CD4-positive, alpha-beta memory T cell (primary cell): ENCODE results near the gene GRWD1. TPM values are rescaled to one million over a fixed set of nuclear protein-coding genes. Genes with fewer than 3 reads are reported as not detected.

Experiments
- CTCF ChIA-PET: fragments of 350-600 bp; sonication (Branson Sonifier 250); formaldehyde crosslinking; loops from one replicate; lab custom pipeline; 2021; ENCODE audit warnings: inconsistent platforms; ENCODE audit not compliant: partially characterized antibody; lab: Charles Lee
- POLR2A ChIA-PET: fragments of 350-600 bp; sonication (Branson Sonifier 250); formaldehyde crosslinking; loops from one replicate; lab custom pipeline; 2021; ENCODE audit not compliant: partially characterized antibody; lab: Charles Lee
- DNase-seq, 5 donors: peaks; one replicate each; pipeline versions ENCODE4 v3.0.0 to v3.0.0-alpha.2; 2020 to 2022; ENCODE audit warnings: mixed read lengths in 1 of 5
- H3K27ac ChIP-seq: one replicate; pipeline ENCODE4 v1.7.0; 2013; ENCODE audit warnings: low read depth, low read length
- H3K27me3 ChIP-seq: 2 replicates; pipeline ENCODE4 v1.7.0; 2013; ENCODE audit warnings: mild to moderate bottlenecking, low read length, moderate library complexity; ENCODE audit not compliant: insufficient read depth
- H3K36me3 ChIP-seq: 2 replicates; pipeline ENCODE4 v1.7.0; 2013; ENCODE audit warnings: mild to moderate bottlenecking, low read length, moderate library complexity; ENCODE audit not compliant: insufficient read depth
- H3K4me1 ChIP-seq: 2 replicates; pipeline ENCODE4 v1.7.0; 2013; ENCODE audit warnings: mild to moderate bottlenecking, low read length, moderate library complexity; ENCODE audit not compliant: insufficient read depth
- H3K4me3 ChIP-seq, 2 donors: one replicate each; pipeline ENCODE4 v1.7.0; 2013; ENCODE audit warnings: low read length in 2 of 2, mild to moderate bottlenecking in 1 of 2
- H3K9me3 ChIP-seq, 2 donors: one replicate each; pipeline ENCODE4 v1.7.0; 2013; ENCODE audit warnings: low read length in 2 of 2, control low read depth in 1 of 2; ENCODE audit not compliant: control insufficient read depth in 1 of 2
- H3K27ac Mint-ChIP-seq, 7 donors: one replicate each; pipeline ENCODE4 v1.8.0; 2020 to 2021; ENCODE audit warnings: mixed read lengths in 7 of 7, mild to moderate bottlenecking in 6 of 7, inconsistent platforms in 3 of 7, moderate library complexity in 3 of 7
- H3K27me3 Mint-ChIP-seq, 2 donors: one replicate each; pipeline ENCODE4 v1.8.0; 2020 to 2021; ENCODE audit warnings: mixed read lengths in 2 of 2
- H3K36me3 Mint-ChIP-seq, 2 donors: one replicate each; pipeline ENCODE4 v1.8.0; 2020 to 2021; ENCODE audit warnings: mixed read lengths in 2 of 2, inconsistent platforms in 1 of 2, mild to moderate bottlenecking in 1 of 2
- H3K4me1 Mint-ChIP-seq, 4 donors: one replicate each; pipeline ENCODE4 v1.8.0; 2020 to 2021; ENCODE audit warnings: mixed read lengths in 4 of 4, mild to moderate bottlenecking in 1 of 4
- H3K4me3 Mint-ChIP-seq, 8 donors: one replicate each; pipeline ENCODE4 v1.8.0; 2020 to 2021; ENCODE audit warnings: mixed read lengths in 8 of 8, mild to moderate bottlenecking in 7 of 8, moderate library complexity in 6 of 8, inconsistent platforms in 3 of 8
- H3K9me3 Mint-ChIP-seq, 8 donors: one replicate each; pipeline ENCODE4 v1.8.0; 2020 to 2021; ENCODE audit warnings: mixed read lengths in 8 of 8, mild to moderate bottlenecking in 5 of 8, inconsistent platforms in 3 of 8, moderate library complexity in 1 of 8
- intact Hi-C: fragments of 100-400 bp; cut with micrococcal nuclease; formaldehyde crosslinking; loops from one replicate; pipeline ENCODE4 v1.15.1; 2023
- polyA plus RNA-seq, 2 donors: library from polyadenylated mRNA; unstranded; fragments of 300-500 nt; fragmentation: Illumina TruSeq; gene quantifications; one replicate each; pipeline ENCODE4 v1.2.3, GENCODE V29; 2021
- total RNA-seq, 2 experiments: library from RNA; stranded (reverse); gene quantifications; one replicate each; pipeline ENCODE4 v1.2.3, GENCODE V29; 2021

Gene GRWD1
- total RNA-seq, result 10 to 100 TPM; 36.2 to 39.0 TPM
- polyA plus RNA-seq, result 10 to 100 TPM; 44.4 to 52.8 TPM

DNA sequence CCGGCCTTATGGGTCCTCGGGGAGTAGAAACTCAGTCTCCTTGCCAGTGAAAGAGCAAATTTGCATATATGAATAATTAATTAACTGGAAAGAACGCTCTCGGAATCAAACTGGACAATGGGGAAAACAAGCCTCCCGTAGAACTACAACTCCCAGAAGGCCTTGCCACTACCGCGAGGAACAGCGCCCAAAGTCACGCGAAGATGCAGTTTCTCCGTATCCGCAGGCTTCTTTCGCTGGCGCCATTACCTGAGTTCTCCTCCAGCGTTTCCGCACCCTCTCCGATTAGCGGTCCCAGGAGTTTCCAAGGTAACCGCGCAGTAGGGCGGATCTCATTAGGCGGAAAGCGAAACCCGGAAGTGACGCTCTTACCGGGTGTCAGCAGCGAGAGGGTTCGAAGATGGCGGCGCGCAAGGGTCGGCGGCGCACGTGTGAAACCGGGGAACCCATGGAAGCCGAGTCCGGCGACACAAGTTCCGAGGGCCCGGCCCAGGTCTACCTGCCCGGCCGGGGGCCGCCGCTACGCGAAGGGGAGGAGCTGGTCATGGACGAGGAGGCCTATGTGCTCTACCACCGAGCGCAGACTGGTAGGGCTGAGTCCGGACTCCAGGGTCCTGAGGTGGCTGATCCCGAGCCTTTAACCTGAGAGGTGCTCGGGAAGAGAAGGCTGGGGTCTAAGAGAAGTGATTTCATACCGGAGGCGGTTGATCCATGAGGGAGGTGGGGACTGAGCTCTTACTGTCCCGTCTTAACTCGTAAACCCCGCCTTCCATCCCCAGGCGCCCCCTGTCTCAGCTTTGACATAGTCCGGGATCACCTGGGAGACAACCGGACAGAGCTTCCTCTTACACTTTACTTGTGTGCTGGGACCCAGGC lies at the start of gene GRWD1:
TSS of gene GRWD1 (plus strand) at position 378 of the 876 bp plus-strand sequence. CDS start at position 401, 23 bp downstream.
- POLR2A ChIA-PET, result interaction anchor here (0.8 to 2.3 kb wide), 12 partner anchors 22 to 126 kb away, joined by 3 to 7 read pairs (median 3); partner anchors contain the start of genes SYNGR4 and TMEM143
- CTCF ChIA-PET, result interaction anchor here (0.8 to 1.5 kb wide), 2 partner anchors 132 to 548 kb away, joined by 3 read pairs; partner anchors contain the start of genes GYS1 and RUVBL2
- DNase-seq, result peak; percentile 91 to 99 (median 96)
- peaks cover 25 to 34% of the 10 kb centered on the region in 2 donors for H3K36me3 Mint-ChIP-seq
- no peaks in the 10 kb centered on the region for H3K27me3 ChIP-seq
- peak within 1 kb of the TSS; percentile 86 to 94 (median 90) for H3K4me3 Mint-ChIP-seq
- peak within 1 kb of the TSS; percentile 88 to 98 (median 94) for H3K27ac Mint-ChIP-seq
- peaks cover 10 to 17% of the 10 kb centered on the region in 2 donors for H3K27me3 Mint-ChIP-seq
- no peaks in the 10 kb centered on the region for H3K9me3 ChIP-seq
- H3K9me3 Mint-ChIP-seq, result peaks cover 0 to 2% (median 0%) of the 10 kb centered on the region in 8 donors
- intact Hi-C loops, result loop anchor here (1.0 to 5.0 kb wide), 9 partner anchors 23 to 1320 kb away; partner anchors contain the start of genes CYTH2, KDELR1, LMTK3 and SYNGR4
- H3K27ac ChIP-seq, result peak within 1 kb of the TSS; percentile 83
- H3K36me3 ChIP-seq, result peaks cover 24% of the 10 kb centered on the region
- peaks cover 25% of the 10 kb centered on the region for H3K4me1 ChIP-seq
- H3K4me3 ChIP-seq, result peak within 1 kb of the TSS; percentile 75 to 85
- peaks cover 19 to 48% (median 32%) of the 10 kb centered on the region in 4 donors for H3K4me1 Mint-ChIP-seq

DNA sequence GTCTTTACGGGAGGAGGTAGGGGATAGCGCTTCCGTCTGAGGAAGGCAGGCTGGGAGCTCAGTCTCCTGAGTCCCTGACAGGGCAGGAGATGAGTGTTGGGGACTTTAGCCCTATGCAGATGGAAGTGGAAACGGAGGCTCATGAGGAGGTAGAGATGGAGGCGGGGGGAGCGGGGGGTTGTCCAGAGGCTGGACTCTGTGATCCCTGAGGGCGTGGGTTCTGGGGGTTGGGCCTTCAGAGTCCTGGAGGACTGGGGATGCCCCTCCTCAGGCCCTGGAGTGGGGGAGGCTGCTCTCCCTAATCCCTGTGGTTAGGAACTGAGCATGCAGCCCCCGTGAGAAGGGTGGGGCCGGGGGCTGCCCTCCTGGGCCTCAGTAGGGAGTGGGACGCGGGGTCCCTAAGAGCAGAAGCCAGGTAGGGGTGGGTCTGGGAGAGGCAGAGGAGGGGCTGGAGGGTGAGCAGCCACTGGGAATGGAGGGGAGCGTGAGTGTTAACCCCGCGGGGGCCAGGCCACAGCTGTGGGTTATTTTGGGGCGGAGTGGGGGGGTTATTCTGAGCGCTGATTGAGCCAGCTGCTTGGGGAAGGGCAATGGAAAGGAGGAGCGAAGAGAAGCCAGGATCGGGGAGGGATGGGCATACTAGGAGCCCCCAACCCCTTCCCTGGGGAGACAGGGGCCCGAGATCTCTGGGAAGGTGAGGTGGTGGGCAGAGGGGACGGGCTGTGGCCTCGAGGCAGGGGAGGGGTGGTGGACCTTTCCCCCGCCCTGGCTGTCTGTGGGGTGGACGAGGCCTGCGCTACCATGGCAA lies 49.6 kb upstream of the GRWD1 start:
- H3K36me3 Mint-ChIP-seq, result peaks cover 0 to 1% of the 10 kb centered on the region in 2 donors
- no peak overlapping the region for H3K27ac ChIP-seq
- H3K4me3 ChIP-seq, result no peak overlapping the region
- no peaks in the 10 kb centered on the region for H3K9me3 ChIP-seq
- peak overlapping the region in 1 of 7 donors; percentile 68 for H3K27ac Mint-ChIP-seq
- POLR2A ChIA-PET, result interaction anchor here (0.8 to 1.1 kb wide), 2 partner anchors 49 to 75 kb away, joined by 3 to 4 read pairs; a partner anchor contains a TSS
- no peaks in the 10 kb centered on the region for H3K9me3 Mint-ChIP-seq
- DNase-seq, result no peak
- H3K4me3 Mint-ChIP-seq, result peak overlapping the region in 2 of 8 donors; percentile 36 to 72
- peaks cover 11 to 21% of the 10 kb centered on the region in 2 donors for H3K27me3 Mint-ChIP-seq
- peaks cover 23% of the 10 kb centered on the region for H3K27me3 ChIP-seq
- CTCF ChIA-PET, result no interaction called here
- no peaks in the 10 kb centered on the region for H3K36me3 ChIP-seq
- H3K4me1 Mint-ChIP-seq, result peaks cover 21 to 66% (median 46%) of the 10 kb centered on the region in 4 donors
- intact Hi-C loops, result no loop called here
- H3K4me1 ChIP-seq, result peaks cover 51% of the 10 kb centered on the region

DNA sequence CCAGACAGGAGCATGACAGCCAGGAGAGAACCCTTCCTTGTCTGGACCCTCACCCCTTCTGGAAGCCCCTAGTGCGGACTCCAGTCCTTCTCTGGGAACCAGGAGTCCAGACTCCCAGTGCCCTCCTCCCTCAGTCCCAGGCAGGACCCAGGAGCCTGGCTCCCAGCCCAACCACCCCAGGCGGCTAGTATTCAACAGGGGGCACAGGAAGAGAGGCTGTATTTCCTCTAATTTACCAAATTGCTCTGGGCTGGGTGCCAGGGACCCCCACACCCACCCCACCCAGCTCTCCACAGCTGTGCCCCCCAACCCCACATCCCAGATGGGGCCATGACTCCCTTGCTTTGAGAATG lies 49.0 kb upstream of the GRWD1 start:
- H3K36me3 ChIP-seq, result no peaks in the 10 kb centered on the region
- peaks cover 0 to 1% of the 10 kb centered on the region in 2 donors for H3K36me3 Mint-ChIP-seq
- no peaks in the 10 kb centered on the region for H3K9me3 Mint-ChIP-seq
- no peak for DNase-seq
- peaks cover 20 to 67% (median 46%) of the 10 kb centered on the region in 4 donors for H3K4me1 Mint-ChIP-seq
- H3K4me1 ChIP-seq, result peaks cover 47% of the 10 kb centered on the region
- no peaks in the 10 kb centered on the region for H3K9me3 ChIP-seq
- no peak overlapping the region for H3K27ac ChIP-seq
- peak overlapping the region in 1 of 7 donors; percentile 30 for H3K27ac Mint-ChIP-seq
- peaks cover 11 to 18% of the 10 kb centered on the region in 2 donors for H3K27me3 Mint-ChIP-seq
- POLR2A ChIA-PET, result no interaction called here
- intact Hi-C loops, result no loop called here
- no peak overlapping the region for H3K4me3 Mint-ChIP-seq
- peaks cover 23% of the 10 kb centered on the region for H3K27me3 ChIP-seq
- CTCF ChIA-PET, result no interaction called here
- no peak overlapping the region for H3K4me3 ChIP-seq

DNA sequence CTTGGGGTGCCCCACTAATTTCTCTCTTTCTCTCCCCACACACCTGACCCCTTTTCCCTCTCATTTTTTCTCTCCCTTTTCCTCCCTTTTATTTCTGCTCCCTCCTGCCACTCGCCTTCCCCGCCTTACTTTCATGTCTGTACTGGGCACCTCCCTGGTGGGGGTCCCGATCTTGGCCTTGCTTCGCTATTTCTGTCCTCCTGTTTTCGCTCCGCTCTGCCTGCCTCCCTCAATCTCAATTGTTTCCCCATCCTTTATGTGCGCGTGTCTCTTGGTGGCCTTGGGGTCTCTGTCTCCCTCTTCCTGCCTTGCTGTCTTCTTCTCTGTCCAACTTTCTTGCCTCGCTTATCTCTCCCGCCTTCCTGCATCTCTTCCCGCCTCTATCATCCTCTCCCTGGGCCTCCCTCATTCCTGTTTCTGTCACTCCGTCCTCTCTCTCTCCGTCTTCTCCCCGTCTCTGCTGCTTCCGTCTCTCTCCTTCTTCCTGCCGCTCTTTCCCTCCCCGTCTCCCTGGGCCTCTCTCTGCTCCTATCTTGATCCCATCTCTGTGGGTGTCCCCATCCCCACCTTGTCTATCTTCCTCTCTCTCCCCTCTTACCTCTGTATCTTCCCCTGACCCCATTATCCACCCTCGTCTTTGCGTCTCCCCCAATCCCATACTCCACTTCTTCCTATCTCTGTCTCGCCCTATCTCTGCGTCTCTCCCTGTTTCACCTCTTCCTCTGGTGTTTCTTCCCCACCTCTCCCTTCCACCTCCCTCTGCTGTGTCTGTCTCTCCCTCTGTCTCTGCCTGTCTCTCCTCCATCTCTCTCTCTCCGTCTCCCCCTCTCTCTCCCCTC lies 48.3 kb upstream of the GRWD1 start:
- Histone ChIP-seq H3K9me3 (no peaks in the 10 kb centered on the region), H3K4me1 (peaks cover 45% of the 10 kb centered on the region), H3K27ac (peak overlapping the region; percentile 39), H3K4me3 (peak overlapping the region; percentile 55 to 79), H3K36me3 (no peaks in the 10 kb centered on the region), H3K27me3 (peaks cover 23% of the 10 kb centered on the region)
- peak overlapping the region; percentile 78 to 95 (median 89) for H3K4me3 Mint-ChIP-seq
- H3K4me1 Mint-ChIP-seq, result peaks cover 22 to 64% (median 45%) of the 10 kb centered on the region in 4 donors
- DNase-seq, result no peak
- intact Hi-C loops, result loop anchor here (2.0 kb wide), 2 partner anchors 47 to 71 kb away; partner anchors contain the start of genes CYTH2 and GRWD1
- CTCF ChIA-PET, result no interaction called here
- POLR2A ChIA-PET, result interaction anchor here (1.1 kb wide), 1 partner anchor 34 kb away, joined by 7 read pairs; the partner anchor contains the start of genes SYNGR4 and TMEM143
- peak overlapping the region; percentile 86 to 97 (median 93) for H3K27ac Mint-ChIP-seq
- H3K27me3 Mint-ChIP-seq, result peaks cover 11 to 18% of the 10 kb centered on the region in 2 donors
- H3K36me3 Mint-ChIP-seq, result peaks cover 0 to 1% of the 10 kb centered on the region in 2 donors
- no peaks in the 10 kb centered on the region for H3K9me3 Mint-ChIP-seq

DNA sequence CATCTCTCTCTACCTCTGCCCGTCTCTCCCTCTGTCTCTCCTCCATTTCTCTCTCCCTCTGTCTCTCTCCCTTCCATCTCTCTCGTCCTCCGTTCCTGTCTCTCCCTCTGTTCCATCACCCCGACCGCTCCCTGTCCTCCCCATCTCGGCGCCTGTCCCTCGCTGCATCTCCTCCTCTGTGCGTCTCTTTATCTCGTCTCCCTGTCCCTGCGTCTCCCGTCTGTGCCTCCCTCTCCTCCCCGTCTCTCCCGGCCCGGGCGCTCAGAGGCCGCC lies 47.7 kb upstream of the GRWD1 start:
- H3K4me3 Mint-ChIP-seq, result peak overlapping the region; percentile 78 to 95 (median 89)
- ChIA-PET POLR2A (interaction anchor here (0.5 to 1.1 kb wide), 3 partner anchors 11 to 66 kb away, joined by 3 to 7 read pairs (median 4); partner anchors contain the start of genes SYNGR4 and TMEM143), CTCF (no interaction called here)
- peaks cover 23% of the 10 kb centered on the region for H3K27me3 ChIP-seq
- H3K27me3 Mint-ChIP-seq, result peaks cover 9 to 18% of the 10 kb centered on the region in 2 donors
- no peak for DNase-seq
- peak overlapping the region; percentile 86 to 97 (median 93) for H3K27ac Mint-ChIP-seq
- no peaks in the 10 kb centered on the region for H3K36me3 ChIP-seq
- H3K4me1 ChIP-seq, result peaks cover 45% of the 10 kb centered on the region
- H3K4me1 Mint-ChIP-seq, result peaks cover 22 to 59% (median 42%) of the 10 kb centered on the region in 4 donors
- peak overlapping the region; percentile 55 to 79 for H3K4me3 ChIP-seq
- H3K27ac ChIP-seq, result peak overlapping the region; percentile 39
- H3K9me3 Mint-ChIP-seq, result no peaks in the 10 kb centered on the region
- H3K9me3 ChIP-seq, result no peaks in the 10 kb centered on the region
- H3K36me3 Mint-ChIP-seq, result peaks cover 0 to 1% of the 10 kb centered on the region in 2 donors
- intact Hi-C loops, result loop anchor here (2.0 kb wide), 2 partner anchors 47 to 71 kb away; partner anchors contain the start of genes CYTH2 and GRWD1
